Stimulated activated memory B cell treated with anti-CD40 and anti-IgM and Interleukin-4, amounts not matched to agents 10 μg/mL and 1 μg/mL and 100 μg/mL, for 72 hours (primary cell): Measurements from ENCODE around the gene KIF11.
"Not testable (repeated sequence)": the region's sequence is repeated elsewhere in the genome, so short reads cannot be mapped to it uniquely, and the experiment has no call there.

ENCODE experiments used
- ATAC-seq: fragments of 150-1000 bp; cut with Tn5 transposase; 2 replicates; pipeline ENCODE4 v1.10.0; 2021
- H3K27ac Mint-ChIP-seq: one replicate; pipeline ENCODE4 v1.8.0; 2022; ENCODE audit warnings: mild to moderate bottlenecking, mixed read lengths
- H3K27me3 Mint-ChIP-seq: one replicate; pipeline ENCODE4 v1.8.0; 2022; ENCODE audit warnings: mixed read lengths
- H3K36me3 Mint-ChIP-seq: one replicate; pipeline ENCODE4 v1.8.0; 2022; ENCODE audit warnings: mixed read lengths
- H3K4me1 Mint-ChIP-seq: one replicate; pipeline ENCODE4 v1.8.0; 2022; ENCODE audit warnings: mixed read lengths
- H3K4me3 Mint-ChIP-seq: one replicate; pipeline ENCODE4 v1.8.0; 2022; ENCODE audit warnings: mild to moderate bottlenecking, moderate library complexity, mixed read lengths
- H3K9me3 Mint-ChIP-seq: one replicate; pipeline ENCODE4 v1.8.0; 2022; ENCODE audit warnings: mixed read lengths

Gene KIF11

DNA sequence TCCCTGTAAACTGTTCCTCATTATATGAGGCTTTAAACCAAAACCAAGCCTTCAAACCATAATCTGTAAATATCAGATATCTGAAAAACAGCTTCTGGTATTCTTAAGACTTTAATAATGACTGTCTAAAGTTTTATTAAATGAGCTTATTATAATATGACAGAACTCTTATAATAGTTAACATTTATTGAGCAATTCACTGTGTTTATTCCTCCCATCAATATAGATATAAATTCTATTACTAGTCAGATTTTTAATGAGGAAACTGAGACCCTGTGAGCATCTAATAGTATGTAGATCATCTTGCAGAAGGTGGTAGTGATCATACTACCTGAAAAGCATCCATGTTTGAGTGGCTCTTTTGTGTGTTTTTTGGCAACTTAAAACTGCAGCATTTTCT lies 45.1 kb downstream of the KIF11 start:
- Mint-ChIP-seq H3K4me3 (no peak overlapping the region), H3K4me1 (no peaks in the 10 kb centered on the region)

DNA sequence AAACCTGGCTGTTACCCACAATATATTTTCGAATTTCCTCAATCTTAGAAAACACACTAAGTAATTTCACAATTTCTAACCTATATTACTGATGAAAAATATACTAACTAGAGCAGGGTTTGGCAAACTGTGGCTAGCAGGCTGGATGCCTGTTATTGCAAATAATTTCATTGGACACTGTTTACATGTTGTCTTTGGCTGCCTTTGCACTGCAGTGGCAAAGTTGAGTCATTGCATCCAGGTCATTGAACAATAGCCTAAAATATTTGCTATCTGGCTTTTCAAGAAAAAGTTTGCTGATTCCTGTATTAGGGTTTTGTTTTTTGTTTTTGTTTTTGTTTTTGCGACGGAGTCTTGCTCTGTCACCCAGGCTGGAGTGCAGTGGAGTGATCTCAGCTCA lies 47.2 kb downstream of the KIF11 start:
- H3K27ac Mint-ChIP-seq = no peak overlapping the region
- ATAC-seq = no peak
- H3K4me1 Mint-ChIP-seq = peaks cover 6% of the 10 kb centered on the region
- no peak overlapping the region for H3K4me3 Mint-ChIP-seq
- H3K9me3 Mint-ChIP-seq = no peaks in the 10 kb centered on the region
- no peaks in the 10 kb centered on the region for H3K27me3 Mint-ChIP-seq
- H3K36me3 Mint-ChIP-seq = no peaks in the 10 kb centered on the region

More for the DNA sequence above, 45.1 kb downstream of the KIF11 start:
- Mint-ChIP-seq H3K27me3 (no peaks in the 10 kb centered on the region), H3K9me3 (no peaks in the 10 kb centered on the region), H3K27ac (no peak overlapping the region), H3K36me3 (no peaks in the 10 kb centered on the region)
- ATAC-seq = no peak

DNA sequence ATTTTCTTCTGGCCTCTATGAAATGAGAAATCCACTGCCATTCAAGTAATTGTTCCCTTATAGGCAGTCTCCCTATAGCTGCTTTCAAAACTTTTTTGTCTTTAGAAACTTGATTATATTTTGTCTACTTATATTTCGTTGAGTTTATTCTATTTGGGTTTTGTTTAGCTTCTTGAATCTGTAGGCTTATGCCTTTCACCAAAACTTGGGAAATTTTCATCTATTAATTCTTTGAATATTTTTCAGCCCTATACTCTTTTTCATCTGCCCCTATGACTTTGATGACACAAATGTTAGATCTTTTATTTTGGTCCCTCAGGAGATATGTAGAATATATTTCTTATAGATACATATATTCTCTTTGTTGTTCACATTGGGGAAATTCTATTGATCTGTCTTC lies 48.6 kb downstream of the KIF11 start:
- no peaks in the 10 kb centered on the region for H3K9me3 Mint-ChIP-seq
- H3K4me3 Mint-ChIP-seq = no peak overlapping the region
- no peak for ATAC-seq

DNA sequence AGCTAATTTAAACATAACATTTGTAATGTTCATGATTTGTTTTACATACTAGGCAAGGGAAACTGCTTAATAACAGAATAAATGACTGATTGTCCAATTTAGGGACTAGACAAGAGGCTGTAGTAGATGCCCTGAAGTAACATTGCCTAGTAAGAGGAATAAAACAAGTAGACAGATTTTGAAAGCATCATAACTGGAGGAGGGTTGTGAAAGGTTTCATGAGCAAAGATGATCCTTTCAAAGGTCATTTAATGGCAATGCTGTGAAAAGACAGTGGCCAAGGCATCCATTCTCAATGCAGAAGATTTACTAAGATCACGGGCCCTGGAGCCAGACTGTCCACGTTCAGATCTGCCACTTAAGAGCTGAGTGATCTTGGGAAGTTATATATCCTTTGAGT lies 52.0 kb downstream of the KIF11 start:
- Mint-ChIP-seq H3K4me3 (no peak overlapping the region), H3K36me3 (peaks cover 6% of the 10 kb centered on the region), H3K27ac (peak overlapping the region; percentile 87), H3K4me1 (peaks cover 6% of the 10 kb centered on the region), H3K9me3 (no peaks in the 10 kb centered on the region), H3K27me3 (no peaks in the 10 kb centered on the region)
- ATAC-seq = no peak

More for the DNA sequence above, 48.6 kb downstream of the KIF11 start:
- Mint-ChIP-seq H3K27ac (no peak overlapping the region), H3K4me1 (peaks cover 6% of the 10 kb centered on the region), H3K36me3 (no peaks in the 10 kb centered on the region), H3K27me3 (no peaks in the 10 kb centered on the region)

GRCh38 chr10:92650864-92651263 lies 57.9 kb downstream of the KIF11 start:
- H3K27ac Mint-ChIP-seq, H3K9me3 Mint-ChIP-seq, H3K36me3 Mint-ChIP-seq, H3K27me3 Mint-ChIP-seq, H3K4me3 Mint-ChIP-seq, H3K4me1 Mint-ChIP-seq, ATAC-seq: not testable (repeated sequence)

DNA sequence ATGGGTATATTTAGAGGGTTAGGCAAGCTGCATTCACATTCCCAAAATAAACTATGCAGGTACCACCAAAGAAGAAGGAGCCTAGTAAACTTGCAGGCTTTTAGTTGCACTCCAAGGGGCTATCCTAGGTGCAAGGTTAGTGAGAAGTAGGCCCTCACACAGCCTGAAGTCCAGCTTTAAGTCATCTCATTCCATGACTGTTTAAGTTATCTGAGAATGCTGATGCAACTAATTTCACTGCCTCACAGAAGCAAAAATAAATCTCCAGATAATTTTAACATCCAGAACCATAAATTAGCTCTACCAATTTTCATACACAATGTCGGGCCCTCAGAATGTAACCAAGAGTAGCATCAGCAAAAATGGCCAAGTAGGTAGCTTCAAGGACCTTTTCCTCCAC lies 62.5 kb downstream of the KIF11 start:
- no peaks in the 10 kb centered on the region for H3K27me3 Mint-ChIP-seq
- H3K9me3 Mint-ChIP-seq = no peaks in the 10 kb centered on the region
- no peak for ATAC-seq
- H3K4me1 Mint-ChIP-seq = peaks cover 8% of the 10 kb centered on the region
- H3K4me3 Mint-ChIP-seq = no peak overlapping the region
- H3K36me3 Mint-ChIP-seq = peaks cover 6% of the 10 kb centered on the region
- no peak overlapping the region for H3K27ac Mint-ChIP-seq

- H3K36me3 Mint-ChIP-seq = peaks cover 11% of the 10 kb centered on the region
- no peak overlapping the region for H3K27ac Mint-ChIP-seq
- H3K27me3 Mint-ChIP-seq = no peaks in the 10 kb centered on the region
- no peak overlapping the region for H3K4me3 Mint-ChIP-seq
- H3K4me1 Mint-ChIP-seq = peaks cover 8% of the 10 kb centered on the region
- H3K9me3 Mint-ChIP-seq = peaks cover 4% of the 10 kb centered on the region
- no peak for ATAC-seq
Measured at GRCh38 chr10:92656266-92656961, 63.5 kb downstream of the KIF11 start.

- Mint-ChIP-seq H3K36me3 (peaks cover 13% of the 10 kb centered on the region), H3K9me3 (peaks cover 6% of the 10 kb centered on the region), H3K4me1 (peaks cover 8% of the 10 kb centered on the region), H3K27me3 (no peaks in the 10 kb centered on the region), H3K27ac (no peak overlapping the region), H3K4me3 (no peak overlapping the region)
- ATAC-seq = no peak
Measured at GRCh38 chr10:92657024-92657423, 64.1 kb downstream of the KIF11 start.

DNA sequence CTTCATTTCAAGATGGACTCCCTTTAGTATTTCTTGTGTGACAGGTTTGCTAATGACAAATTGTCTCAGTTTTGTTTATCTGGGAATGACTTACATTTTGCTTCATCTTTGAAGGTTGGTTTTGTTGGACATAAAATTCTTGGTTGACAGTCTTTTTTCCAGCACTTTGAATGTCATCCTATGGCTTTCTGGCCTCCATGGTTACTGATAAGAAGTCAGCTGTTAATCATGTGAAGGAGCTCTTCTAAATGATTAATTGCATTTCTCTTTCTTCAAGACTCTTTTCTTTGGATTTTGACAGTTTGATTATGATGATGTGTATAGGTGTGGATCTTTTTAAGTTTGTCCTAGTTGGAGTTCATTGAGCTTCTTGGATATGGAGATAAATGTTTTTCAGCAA lies 69.9 kb downstream of the KIF11 start:
- ATAC-seq = no peak
- Mint-ChIP-seq H3K9me3 (peaks cover 14% of the 10 kb centered on the region), H3K4me1 (no peaks in the 10 kb centered on the region), H3K4me3 (no peak overlapping the region), H3K27ac (no peak overlapping the region), H3K36me3 (peaks cover 28% of the 10 kb centered on the region), H3K27me3 (no peaks in the 10 kb centered on the region)

DNA sequence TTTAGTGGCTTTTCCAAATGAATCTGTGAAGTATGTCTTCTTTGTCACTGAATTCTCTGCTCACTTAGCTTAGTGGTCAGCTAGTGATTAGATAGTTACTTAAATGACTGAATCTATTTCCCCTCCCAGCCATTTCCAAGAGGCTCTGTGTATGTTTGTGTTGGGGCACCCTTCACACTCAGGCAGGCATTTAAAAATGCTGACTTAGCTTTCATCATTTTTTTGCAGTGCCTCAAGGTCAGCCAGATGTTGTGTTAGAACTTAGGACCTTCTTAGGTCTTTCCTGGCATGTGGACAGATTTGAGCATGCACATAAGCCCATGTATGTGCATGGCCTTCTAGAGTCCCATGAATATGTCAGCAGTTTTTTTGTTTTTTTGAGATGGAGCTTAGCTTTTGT lies 71.4 kb downstream of the KIF11 start:
- no peak overlapping the region for H3K27ac Mint-ChIP-seq

GRCh38 chr10:92667078-92667477 lies 74.1 kb downstream of the KIF11 start:
- no peak for ATAC-seq
- Mint-ChIP-seq H3K27me3 (no peaks in the 10 kb centered on the region), H3K4me1 (no peaks in the 10 kb centered on the region), H3K27ac (no peak overlapping the region), H3K4me3 (no peak overlapping the region), H3K36me3 (peaks cover 20% of the 10 kb centered on the region), H3K9me3 (peaks cover 8% of the 10 kb centered on the region)

More for the DNA sequence above, 71.4 kb downstream of the KIF11 start:
- Mint-ChIP-seq H3K27me3 (no peaks in the 10 kb centered on the region), H3K4me3 (no peak overlapping the region), H3K4me1 (no peaks in the 10 kb centered on the region), H3K36me3 (peaks cover 23% of the 10 kb centered on the region), H3K9me3 (peaks cover 14% of the 10 kb centered on the region)
- no peak for ATAC-seq

- H3K27ac Mint-ChIP-seq = no peak overlapping the region
- peaks cover 7% of the 10 kb centered on the region for H3K4me1 Mint-ChIP-seq
- no peaks in the 10 kb centered on the region for H3K9me3 Mint-ChIP-seq
- no peak overlapping the region for H3K4me3 Mint-ChIP-seq
- no peaks in the 10 kb centered on the region for H3K27me3 Mint-ChIP-seq
- no peak for ATAC-seq
- H3K36me3 Mint-ChIP-seq = peaks cover 14% of the 10 kb centered on the region
Measured at GRCh38 chr10:92677708-92678107, 84.8 kb downstream of the KIF11 start.

GRCh38 chr10:92678206-92678605 lies 85.3 kb downstream of the KIF11 start:
- no peak overlapping the region for H3K4me3 Mint-ChIP-seq
- H3K4me1 Mint-ChIP-seq = peaks cover 7% of the 10 kb centered on the region
- no peaks in the 10 kb centered on the region for H3K9me3 Mint-ChIP-seq
- H3K36me3 Mint-ChIP-seq = peaks cover 14% of the 10 kb centered on the region
- H3K27me3 Mint-ChIP-seq = no peaks in the 10 kb centered on the region
- H3K27ac Mint-ChIP-seq = no peak overlapping the region
- no peak for ATAC-seq

DNA sequence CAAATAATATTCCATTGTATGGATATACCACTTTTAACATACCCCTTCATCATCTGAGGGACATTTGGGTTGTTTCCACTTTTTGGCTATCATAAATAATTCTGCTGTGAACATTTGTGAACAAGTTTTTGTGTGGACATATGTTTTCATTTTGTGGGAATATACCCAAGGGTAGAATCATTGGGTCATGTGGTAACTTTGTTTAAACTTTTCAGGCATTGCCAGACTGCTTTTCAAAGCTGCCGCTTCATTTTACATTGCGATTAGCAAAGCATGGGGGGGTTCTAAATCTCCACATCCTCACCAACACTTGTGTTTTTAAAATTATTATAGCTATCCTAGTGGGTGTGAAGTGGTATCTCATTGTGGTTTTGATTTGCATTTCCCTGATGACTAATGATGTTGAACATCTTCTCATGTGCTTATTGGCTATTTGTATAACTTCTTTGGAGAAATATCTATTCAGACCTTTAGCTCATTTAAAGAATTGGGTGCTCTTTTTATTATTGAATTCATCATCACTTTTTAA lies 88.4 kb downstream of the KIF11 start:
- Mint-ChIP-seq H3K27me3 (no peaks in the 10 kb centered on the region), H3K27ac (no peak overlapping the region), H3K36me3 (peaks cover 33% of the 10 kb centered on the region), H3K4me1 (peaks cover 11% of the 10 kb centered on the region), H3K9me3 (peaks cover 8% of the 10 kb centered on the region), H3K4me3 (no peak overlapping the region)
- no peak for ATAC-seq

DNA sequence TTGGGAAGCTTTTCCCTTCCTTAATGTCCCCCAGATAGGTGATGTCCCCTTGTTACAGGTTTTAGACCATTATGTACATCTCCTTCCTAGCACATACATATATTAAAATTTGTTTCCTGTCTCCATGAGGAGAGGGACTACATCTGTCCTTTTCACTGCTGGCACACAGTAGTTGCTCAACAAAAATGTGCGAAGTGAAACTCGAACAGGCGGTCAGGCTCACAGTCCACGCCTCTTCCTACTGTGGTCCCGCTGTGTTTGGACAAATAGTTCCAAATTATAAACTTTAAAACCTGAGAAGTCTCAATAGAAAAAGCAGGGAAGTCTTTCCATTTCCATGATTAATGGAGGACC lies 95.6 kb downstream of the KIF11 start:
- Mint-ChIP-seq H3K9me3 (peaks cover 8% of the 10 kb centered on the region), H3K4me1 (peaks cover 37% of the 10 kb centered on the region), H3K27me3 (no peaks in the 10 kb centered on the region), H3K27ac (peak overlapping the region; percentile 78), H3K4me3 (peak overlapping the region; percentile 85), H3K36me3 (peaks cover 34% of the 10 kb centered on the region)
- no peak for ATAC-seq

DNA sequence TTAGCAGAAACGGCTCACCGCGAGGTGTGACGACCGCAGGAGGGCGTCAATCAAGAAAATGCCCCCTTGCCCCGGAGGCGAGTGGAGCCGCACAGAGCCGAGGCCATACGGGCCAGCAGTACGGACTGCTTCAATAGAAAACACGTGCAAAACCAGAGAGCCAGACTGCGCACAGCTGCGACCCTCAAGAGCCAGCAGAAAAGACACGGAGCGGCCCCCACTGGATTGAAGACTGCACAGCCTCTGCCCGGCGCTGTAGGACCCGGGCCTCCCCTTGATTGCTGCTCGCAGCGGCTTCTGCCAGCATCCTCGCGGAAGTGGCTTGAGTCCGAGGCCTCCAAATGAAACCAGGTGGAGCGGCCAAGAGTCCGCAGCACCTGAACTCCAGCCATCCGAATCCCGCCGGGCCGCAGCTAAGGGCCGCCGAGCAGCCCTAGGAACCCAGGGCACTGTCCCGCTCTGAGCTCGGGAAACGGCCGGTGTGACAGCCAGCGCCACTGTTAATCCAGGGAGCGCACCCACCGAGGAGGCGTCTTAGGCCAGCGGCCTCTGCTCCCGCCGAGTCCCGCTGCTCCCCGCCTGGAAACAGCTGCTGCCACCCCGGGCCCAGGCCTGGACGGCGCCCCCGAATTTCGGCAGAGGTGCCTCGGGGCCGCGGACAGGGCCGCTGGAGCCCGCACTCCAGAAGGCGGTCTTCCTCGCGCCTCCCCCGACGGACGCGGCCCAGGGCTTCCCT lies 96.2 kb downstream of the KIF11 start:
- ATAC-seq = peak; percentile 2
- H3K36me3 Mint-ChIP-seq = peaks cover 34% of the 10 kb centered on the region
- peaks cover 40% of the 10 kb centered on the region for H3K4me1 Mint-ChIP-seq
- H3K27ac Mint-ChIP-seq = peak overlapping the region; percentile 78
- H3K27me3 Mint-ChIP-seq = no peaks in the 10 kb centered on the region
- peak overlapping the region; percentile 85 for H3K4me3 Mint-ChIP-seq
- peaks cover 8% of the 10 kb centered on the region for H3K9me3 Mint-ChIP-seq
